Esophagus squamous epithelium (tissue), 5 donors: Measurements from ENCODE around the gene USP16. TPM values are rescaled to one million over a fixed set of nuclear protein-coding genes. Genes with fewer than 3 reads are reported as not detected.
"Not testable (repeated sequence)": the region's sequence is repeated elsewhere in the genome, so short reads cannot be mapped to it uniquely, and the experiment has no call there.

Experiments
- DNase-seq: peaks from one replicate; lab custom pipeline; 2025; lab: John Stamatoyannopoulos, UW
- H3K27ac ChIP-seq, 4 donors: fragments of 200-600 bp; sonication (generic); one replicate each; pipeline ENCODE4 v1.5.1; 2016 to 2019; ENCODE audit warnings: mild to moderate bottlenecking in 1 of 4
- H3K27me3 ChIP-seq, 4 donors: fragments of 200-600 bp; sonication (generic); 1 replicate in 3 of 4; 2 replicates in 1 of 4; pipeline versions ENCODE4 v1.5.1 to v1.6.0; 2017 to 2021; ENCODE audit warnings: antibody characterized with exemption in 1 of 4
- H3K36me3 ChIP-seq, 3 donors: fragments of 200-600 bp; sonication (generic); one replicate each; pipeline ENCODE4 v1.5.1; 2016 to 2019
- H3K4me1 ChIP-seq, 3 donors: fragments of 200-600 bp; sonication (generic); one replicate each; pipeline ENCODE4 v1.5.1; 2017 to 2019
- H3K4me3 ChIP-seq, 4 donors: fragments of 200-600 bp; sonication (generic); 1 replicate in 3 of 4; 2 replicates in 1 of 4; pipeline ENCODE4 v1.5.1; 2016 to 2019; ENCODE audit warnings: mild to moderate bottlenecking in 2 of 4, moderate library complexity in 1 of 4
- H3K9me3 ChIP-seq, 3 donors: fragments of 200-600 bp; sonication (generic); one replicate each; pipeline ENCODE4 v1.5.1; 2016 to 2019
- POLR2A ChIP-seq, 4 donors: fragments of 450-650 bp; IDR thresholded peaks; one replicate each; pipeline ENCODE4 v1.6.1; 2017; ENCODE audit warnings: antibody characterized with exemption in 4 of 4, mild to moderate bottlenecking in 4 of 4, moderate library complexity in 3 of 4
- WGBS, 2 donors: methylation state at CpG; one replicate each; pipeline ENCODE4 v1.1.5; 2018; 5-methylcytosine and 5-hydroxymethylcytosine counted together
- intact Hi-C: fragments of 100-400 bp; cut with DNase I; formaldehyde crosslinking; loops from one replicate; pipeline ENCODE4 v1.15.0; 2022
- total RNA-seq, 4 donors: library from RNA; depleted of rRNA; stranded (reverse); fragments of >200 nt; gene quantifications; one replicate each; pipeline ENCODE4 v1.1.0, GENCODE V29; 2016
- TF ChIP-seq, protein P1 (sequence below), 6 experiments: fragments of 450-650 bp in 4 of 6; fragments of 200-600 bp in 2 of 6; sonication (generic) in 2 of 6; IDR thresholded peaks; one replicate each; pipeline ENCODE4 v1.5.1; 2016 to 2019; ENCODE audit warnings: antibody characterized with exemption in 6 of 6, mild to moderate bottlenecking in 4 of 6, moderate library complexity in 4 of 6
- donor health status: DM: yes; HTN: yes; CAD: no.

Gene USP16
- total RNA-seq: 10 to 100 TPM; 14.9 to 44.3 (median 27.9) TPM

DNA sequence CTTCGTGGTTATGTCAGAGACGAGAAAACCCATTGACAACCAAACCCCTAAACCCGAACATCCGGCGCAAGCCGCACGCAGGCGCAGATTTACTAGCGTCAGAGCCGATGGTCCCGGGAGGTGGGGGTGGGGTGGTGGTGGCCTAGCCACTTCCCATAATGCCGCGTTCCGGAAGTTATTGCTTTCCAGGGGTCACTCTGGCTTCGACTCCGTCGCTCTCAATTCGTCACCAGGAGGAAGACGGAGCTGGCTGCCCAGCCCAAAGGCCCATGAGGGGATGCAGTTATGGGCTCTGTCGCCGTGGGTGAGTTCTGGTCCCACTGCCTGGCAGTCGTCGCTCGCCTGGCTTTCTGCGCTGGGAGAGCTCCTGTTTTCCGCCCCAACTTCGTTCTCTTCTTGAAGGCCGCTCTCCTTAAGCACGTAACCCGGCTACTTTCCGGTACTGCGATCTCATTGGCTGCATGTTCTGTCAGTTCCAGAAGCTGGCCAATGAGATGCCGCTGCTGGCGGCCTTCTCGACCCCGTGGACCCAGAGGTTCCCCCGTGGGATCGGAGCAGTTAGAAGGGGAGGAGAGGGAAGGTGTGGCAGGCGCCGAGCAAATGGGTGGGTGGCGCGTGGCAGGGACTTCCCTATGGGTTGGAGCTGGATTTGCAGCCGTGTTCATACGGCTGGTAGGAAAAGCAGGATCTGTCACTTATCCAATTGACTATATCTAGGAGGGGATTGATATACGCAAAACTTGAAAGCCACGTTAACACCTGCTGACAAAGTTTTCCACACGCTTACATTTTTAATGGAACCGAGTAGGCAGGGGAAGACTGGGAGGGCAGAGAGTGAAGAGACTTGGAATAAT lies at the start of gene USP16:
USP16 (plus strand) TSS at position 195 of the 854 bp plus-strand sequence. CDS start 3,246 bp downstream, outside the sequence.
- Histone ChIP-seq H3K9me3 (no peaks in the 10 kb centered on the region), H3K4me3 (peak within 1 kb of the TSS; percentile 49 to 94 (median 79)), H3K27ac (peak within 1 kb of the TSS; percentile 97 to 100 (median 98)), H3K36me3 (peaks cover 0 to 17% (median 0%) of the 10 kb centered on the region in 3 donors), H3K27me3 (no peaks in the 10 kb centered on the region), H3K4me1 (peaks cover 2 to 35% (median 16%) of the 10 kb centered on the region in 3 donors)
- TF ChIP-seq POLR2A (IDR thresholded peaks at IDR 0.05): peak in 2 of 4 donors; percentile 32 to 50
- TF ChIP-seq, protein P1, sequence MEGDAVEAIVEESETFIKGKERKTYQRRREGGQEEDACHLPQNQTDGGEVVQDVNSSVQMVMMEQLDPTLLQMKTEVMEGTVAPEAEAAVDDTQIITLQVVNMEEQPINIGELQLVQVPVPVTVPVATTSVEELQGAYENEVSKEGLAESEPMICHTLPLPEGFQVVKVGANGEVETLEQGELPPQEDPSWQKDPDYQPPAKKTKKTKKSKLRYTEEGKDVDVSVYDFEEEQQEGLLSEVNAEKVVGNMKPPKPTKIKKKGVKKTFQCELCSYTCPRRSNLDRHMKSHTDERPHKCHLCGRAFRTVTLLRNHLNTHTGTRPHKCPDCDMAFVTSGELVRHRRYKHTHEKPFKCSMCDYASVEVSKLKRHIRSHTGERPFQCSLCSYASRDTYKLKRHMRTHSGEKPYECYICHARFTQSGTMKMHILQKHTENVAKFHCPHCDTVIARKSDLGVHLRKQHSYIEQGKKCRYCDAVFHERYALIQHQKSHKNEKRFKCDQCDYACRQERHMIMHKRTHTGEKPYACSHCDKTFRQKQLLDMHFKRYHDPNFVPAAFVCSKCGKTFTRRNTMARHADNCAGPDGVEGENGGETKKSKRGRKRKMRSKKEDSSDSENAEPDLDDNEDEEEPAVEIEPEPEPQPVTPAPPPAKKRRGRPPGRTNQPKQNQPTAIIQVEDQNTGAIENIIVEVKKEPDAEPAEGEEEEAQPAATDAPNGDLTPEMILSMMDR (IDR thresholded peaks at IDR 0.05): peak in 3 of 6 experiments; percentile 31 to 54 (median 47)
- DNase-seq: peak; percentile 71
- 0 to 1% methylated on average over 14 to 30 of the region's 48 CpGs for WGBS, 2 donors
- intact Hi-C loops: no loop called here

DNA sequence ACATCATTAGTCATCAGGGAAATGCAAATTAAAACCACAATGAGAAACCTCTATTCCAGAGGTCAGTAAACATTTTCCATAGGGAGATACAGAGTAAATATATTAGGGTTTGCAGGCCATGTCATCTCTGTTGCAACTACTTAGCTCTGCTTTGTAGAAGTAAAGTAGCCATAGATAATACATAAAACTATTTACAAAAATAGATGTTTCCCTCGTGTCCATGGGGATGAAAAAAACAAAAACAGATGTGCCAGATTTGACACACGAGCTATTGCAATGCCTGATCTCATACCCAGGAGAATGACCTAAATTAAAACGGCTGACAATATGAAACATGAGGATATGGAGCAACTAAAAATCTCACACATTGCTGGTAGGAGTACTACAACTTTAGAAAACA lies 49.1 kb upstream of the USP16 start:
- H3K9me3 ChIP-seq: no peaks in the 10 kb centered on the region
- no peak overlapping the region for H3K27ac ChIP-seq
- H3K36me3 ChIP-seq: peaks cover 2 to 100% (median 21%) of the 10 kb centered on the region in 3 donors
- no peak for TF ChIP-seq POLR2A (IDR thresholded peaks at IDR 0.05)
- TF ChIP-seq, protein P1 (IDR thresholded peaks at IDR 0.05): no peak
- no peak overlapping the region for H3K4me3 ChIP-seq
- no peaks in the 10 kb centered on the region for H3K4me1 ChIP-seq
- no peak for DNase-seq
- 40 to 63% methylated on average over 3 of the region's 3 CpGs for WGBS, 2 donors
- intact Hi-C loops: no loop called here
- no peaks in the 10 kb centered on the region for H3K27me3 ChIP-seq

- Histone ChIP-seq H3K9me3 (no peaks in the 10 kb centered on the region), H3K27ac (no peak overlapping the region), H3K4me1 (no peaks in the 10 kb centered on the region), H3K36me3 (peaks cover 6 to 100% (median 18%) of the 10 kb centered on the region in 3 donors), H3K27me3 (no peaks in the 10 kb centered on the region), H3K4me3 (no peak overlapping the region)
- no peak for TF ChIP-seq POLR2A (IDR thresholded peaks at IDR 0.05)
- TF ChIP-seq, protein P1 (IDR thresholded peaks at IDR 0.05): no peak
- DNase-seq: no peak
- intact Hi-C loops: no loop called here
- 88 to 100% methylated on average over 1 of the region's 1 CpG for WGBS, 2 donors
These were observed 45.4 kb upstream of the USP16 start for GRCh38 chr21:28979092-28979491.

DNA sequence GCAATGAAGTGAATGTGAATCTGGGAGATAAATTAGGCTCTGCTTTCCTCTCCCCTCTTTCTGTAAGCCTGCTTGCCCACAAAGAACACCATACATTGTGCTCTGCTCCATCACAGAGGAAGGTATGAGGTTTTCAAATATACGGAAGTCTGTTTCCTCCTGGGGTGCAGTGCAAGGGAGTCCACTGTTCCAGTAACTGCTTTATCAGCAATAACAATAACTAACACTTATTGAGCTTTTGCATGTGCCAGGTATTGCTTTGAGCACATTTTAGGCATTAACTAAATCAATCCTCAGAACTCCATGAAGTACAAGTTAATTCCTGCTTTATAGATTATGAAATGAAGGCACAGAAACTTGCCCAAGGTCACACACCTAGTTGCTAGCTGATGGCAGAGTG lies 41.8 kb upstream of the USP16 start:
- Histone ChIP-seq H3K27me3 (no peaks in the 10 kb centered on the region), H3K4me3 (no peak overlapping the region), H3K9me3 (no peaks in the 10 kb centered on the region), H3K36me3 (peaks cover 6 to 91% (median 15%) of the 10 kb centered on the region in 3 donors), H3K27ac (no peak overlapping the region), H3K4me1 (no peaks in the 10 kb centered on the region)
- intact Hi-C loops: no loop called here
- 58 to 78% methylated on average over 1 of the region's 1 CpG for WGBS, 2 donors
- TF ChIP-seq, protein P1 (IDR thresholded peaks at IDR 0.05): no peak
- no peak for TF ChIP-seq POLR2A (IDR thresholded peaks at IDR 0.05)
- no peak for DNase-seq

DNA sequence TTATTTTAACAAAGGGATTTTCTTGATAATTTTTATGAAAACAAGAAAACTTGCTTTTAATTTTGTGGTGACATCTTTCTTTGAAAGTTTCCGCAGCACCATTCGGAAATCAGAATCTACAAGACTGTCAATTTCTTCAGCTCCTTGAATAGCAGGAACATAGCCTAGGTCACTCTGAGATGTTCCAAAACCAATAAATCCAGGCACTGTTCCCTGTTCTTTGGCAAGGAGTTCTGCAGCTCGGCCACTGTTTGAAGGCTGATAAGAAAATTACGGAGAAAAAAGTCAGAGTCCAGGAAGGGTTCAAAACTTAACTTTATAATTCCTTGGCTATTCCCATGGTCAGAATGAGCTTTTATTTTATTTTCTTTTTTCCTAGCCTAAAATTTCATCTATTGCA lies 37.8 kb upstream of the USP16 start:
- DNase-seq: no peak
- H3K36me3 ChIP-seq: peaks cover 6 to 51% (median 6%) of the 10 kb centered on the region in 3 donors
- H3K27me3 ChIP-seq: no peaks in the 10 kb centered on the region
- H3K4me3 ChIP-seq: no peak overlapping the region
- H3K4me1 ChIP-seq: peaks cover 0 to 30% (median 9%) of the 10 kb centered on the region in 3 donors
- TF ChIP-seq, protein P1 (IDR thresholded peaks at IDR 0.05): no peak
- no peak for TF ChIP-seq POLR2A (IDR thresholded peaks at IDR 0.05)
- no peak overlapping the region for H3K27ac ChIP-seq
- 94% methylated on average over 4 of the region's 4 CpGs for WGBS, 2 donors
- intact Hi-C loops: no loop called here
- H3K9me3 ChIP-seq: no peaks in the 10 kb centered on the region

- intact Hi-C loops: not testable (repeated sequence)
These were observed 36.3 kb upstream of the USP16 start for GRCh38 chr21:28988146-28988545.

More at GRCh38 chr21:28988146-28988545, 36.3 kb upstream of the USP16 start:
- not testable (repeated sequence) for H3K27ac ChIP-seq, H3K4me3 ChIP-seq, DNase-seq, H3K27me3 ChIP-seq, H3K9me3 ChIP-seq
- 53 to 88% methylated on average over 5 to 6 of the region's 6 CpGs for WGBS, 2 donors
- H3K4me1 ChIP-seq: peaks cover 1 to 37% (median 11%) of the 10 kb centered on the region in 3 donors
- peaks cover 0 to 36% (median 6%) of the 10 kb centered on the region in 3 donors for H3K36me3 ChIP-seq
